GM19455 (cell line): ENCODE results near the gene KNDC1.

Experiments
- ATAC-seq: cut with Tn5 transposase; IDR thresholded peaks from one replicate; pipeline ENCODE4 v1.9.1; 2021; ENCODE audit not compliant: unreplicated experiment

The KNDC1 gene

GRCh38 chr10:133204226-133205015, 44.4 kb downstream of the KNDC1 start:
- ATAC-seq = no peak

DNA sequence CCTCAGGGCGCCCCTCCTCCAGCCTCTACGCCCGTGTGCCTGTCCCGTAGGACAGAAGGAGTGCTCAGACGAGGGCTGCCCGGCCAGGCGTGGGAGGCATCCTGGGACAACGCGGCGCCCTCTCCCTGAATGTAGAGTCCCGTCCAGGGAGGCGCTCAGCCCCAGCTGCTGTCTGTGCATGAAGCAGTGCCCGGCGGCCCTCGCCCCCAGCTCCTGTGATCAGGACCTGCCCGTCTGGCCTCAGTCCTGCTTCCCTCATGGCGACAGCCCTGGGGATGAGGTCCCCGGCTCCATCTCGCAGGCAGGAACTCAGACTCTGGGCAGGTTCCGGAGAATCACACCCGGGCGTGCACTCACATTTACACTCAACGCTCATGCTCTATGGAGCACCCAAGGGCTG, 45.1 kb downstream of the KNDC1 start:
- no peak for ATAC-seq

DNA sequence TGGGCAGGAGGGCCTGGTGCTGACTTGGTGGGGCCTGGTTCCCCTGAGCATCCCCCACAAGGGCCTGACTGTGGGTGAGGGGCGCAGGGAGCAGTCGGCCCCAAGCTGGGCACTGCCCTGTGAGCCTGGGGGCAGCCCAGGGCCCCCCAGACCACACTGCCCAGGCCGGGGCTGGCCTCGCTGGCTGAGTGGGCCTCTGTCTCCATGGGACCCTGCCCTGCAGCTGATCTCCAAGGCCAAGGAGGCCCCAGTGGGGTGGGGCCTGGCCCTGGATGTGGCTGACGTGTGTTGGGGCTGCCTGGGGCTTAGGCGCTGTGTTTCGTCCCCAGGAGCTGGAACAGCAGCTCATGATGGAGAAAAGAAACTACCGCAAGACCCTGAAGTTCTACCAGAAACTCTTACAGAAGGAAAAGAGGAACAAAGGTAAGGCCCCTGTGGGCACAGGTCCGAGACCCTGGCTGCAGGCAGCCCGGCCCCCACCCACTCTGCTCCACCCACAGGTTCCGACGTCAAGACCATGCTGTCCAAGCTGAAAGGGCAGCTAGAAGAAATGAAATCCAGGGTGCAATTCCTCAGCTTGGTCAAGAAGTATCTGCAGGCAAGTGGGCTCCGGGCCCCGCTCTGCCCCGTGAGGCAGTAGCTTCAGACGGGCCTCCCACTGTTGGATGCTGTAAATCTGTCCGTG, 46.5 kb downstream of the KNDC1 start:
- ATAC-seq = no peak

- no peak for ATAC-seq
Observed at GRCh38 chr10:133207041-133207600, 47.1 kb downstream of the KNDC1 start.

- no peak for ATAC-seq
Observed at GRCh38 chr10:133207627-133208026, 47.6 kb downstream of the KNDC1 start.

DNA sequence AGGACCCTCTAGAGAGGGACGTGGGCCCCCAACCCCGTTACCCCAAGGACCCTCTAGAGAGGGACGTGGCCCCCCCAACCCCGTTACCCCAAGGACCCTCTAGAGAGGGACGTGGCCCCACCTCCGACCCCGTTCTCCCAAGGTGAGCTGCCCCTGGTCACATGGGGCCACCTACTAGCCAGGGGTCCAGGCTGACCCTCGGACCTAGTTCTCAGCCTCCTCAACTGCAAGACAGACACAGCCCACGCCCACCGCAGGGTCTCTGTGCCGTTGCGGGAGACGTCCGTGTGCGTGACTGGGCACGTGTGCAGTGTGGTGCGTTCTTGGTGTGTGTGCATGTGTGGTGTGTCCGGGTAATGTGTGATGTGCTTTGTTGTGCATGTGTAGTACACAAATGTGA, 48.4 kb downstream of the KNDC1 start:
- ATAC-seq = no peak

DNA sequence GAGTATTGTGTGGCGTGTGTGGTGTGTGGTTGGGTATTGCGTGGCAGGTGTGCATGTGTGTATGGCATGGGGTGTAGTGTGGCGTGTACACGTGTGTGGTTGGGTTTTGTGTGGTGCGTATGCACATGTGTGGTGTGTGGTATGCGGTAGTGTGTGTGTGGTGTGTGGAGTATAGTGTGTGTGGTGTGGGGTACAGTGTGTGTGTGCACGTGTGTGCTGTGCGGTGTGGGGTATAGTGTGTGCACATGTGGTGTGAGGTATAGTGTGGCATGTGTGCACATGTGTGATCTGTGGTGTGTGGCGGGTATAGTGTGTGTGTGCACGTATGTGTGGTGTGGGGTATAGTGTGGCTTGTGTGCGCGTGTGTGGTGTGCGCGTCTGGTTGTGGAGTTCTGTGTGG, 49.1 kb downstream of the KNDC1 start:
- no peak for ATAC-seq

DNA sequence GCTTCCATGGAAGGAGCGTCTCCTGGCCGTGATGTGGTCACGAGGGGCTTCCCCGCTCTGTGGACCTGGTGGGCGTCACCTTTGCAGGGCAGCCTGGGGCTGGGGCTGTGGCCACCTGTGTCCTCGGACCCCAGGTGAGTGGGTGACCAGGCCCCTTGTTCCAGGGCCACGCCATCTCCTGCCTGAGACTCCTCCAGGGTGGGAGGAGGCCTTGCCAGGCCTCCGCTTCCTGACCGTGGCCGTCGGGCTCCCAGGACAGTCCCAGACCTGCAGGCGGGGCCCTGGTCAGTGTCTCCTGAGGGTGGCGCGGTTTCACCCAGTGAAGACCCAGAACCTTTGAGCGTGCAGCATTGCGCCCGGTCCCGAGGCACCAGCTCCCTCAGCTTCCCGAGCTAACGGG, 49.6 kb downstream of the KNDC1 start:
- no peak for ATAC-seq

DNA sequence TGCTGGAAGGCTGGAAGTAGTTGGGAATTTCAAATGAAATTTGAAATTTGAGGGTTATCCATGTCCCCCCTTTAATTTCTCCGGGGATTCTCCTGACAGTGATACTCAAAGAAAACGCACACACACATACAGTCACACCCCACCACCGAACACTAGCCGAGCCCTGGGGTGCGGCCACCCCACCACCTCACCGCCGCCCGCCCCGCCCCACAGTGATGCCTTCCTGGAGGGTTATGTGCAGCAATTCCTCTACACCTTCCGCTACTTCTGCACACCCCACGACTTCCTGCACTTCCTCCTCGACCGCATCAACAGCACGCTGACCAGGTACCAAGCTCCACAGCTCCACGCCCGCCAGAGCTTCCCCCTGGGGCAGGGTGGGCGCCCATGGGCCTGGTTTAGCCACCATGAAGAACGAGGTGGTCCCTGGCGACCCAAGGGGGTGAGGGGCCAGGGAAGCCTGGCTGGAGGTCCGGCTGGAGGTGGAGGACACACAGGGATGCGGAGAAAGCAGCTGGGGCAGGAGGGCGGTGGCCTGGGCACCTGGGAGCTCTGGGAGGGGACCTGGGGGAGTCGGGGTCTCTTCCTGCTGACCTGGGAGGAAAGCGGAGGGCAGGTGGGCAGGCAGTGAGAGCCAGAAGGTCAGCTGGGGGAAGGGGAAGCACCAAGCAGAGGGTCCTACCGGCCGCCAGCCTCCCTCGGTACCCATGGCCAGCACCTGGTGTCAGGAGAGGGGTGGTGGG, 50.5 kb downstream of the KNDC1 start:
- no peak for ATAC-seq

- no peak for ATAC-seq
Observed at GRCh38 chr10:133211141-133211830, 51.3 kb downstream of the KNDC1 start.

- ATAC-seq = no peak
Observed at GRCh38 chr10:133211959-133212852, 52.2 kb downstream of the KNDC1 start.

DNA sequence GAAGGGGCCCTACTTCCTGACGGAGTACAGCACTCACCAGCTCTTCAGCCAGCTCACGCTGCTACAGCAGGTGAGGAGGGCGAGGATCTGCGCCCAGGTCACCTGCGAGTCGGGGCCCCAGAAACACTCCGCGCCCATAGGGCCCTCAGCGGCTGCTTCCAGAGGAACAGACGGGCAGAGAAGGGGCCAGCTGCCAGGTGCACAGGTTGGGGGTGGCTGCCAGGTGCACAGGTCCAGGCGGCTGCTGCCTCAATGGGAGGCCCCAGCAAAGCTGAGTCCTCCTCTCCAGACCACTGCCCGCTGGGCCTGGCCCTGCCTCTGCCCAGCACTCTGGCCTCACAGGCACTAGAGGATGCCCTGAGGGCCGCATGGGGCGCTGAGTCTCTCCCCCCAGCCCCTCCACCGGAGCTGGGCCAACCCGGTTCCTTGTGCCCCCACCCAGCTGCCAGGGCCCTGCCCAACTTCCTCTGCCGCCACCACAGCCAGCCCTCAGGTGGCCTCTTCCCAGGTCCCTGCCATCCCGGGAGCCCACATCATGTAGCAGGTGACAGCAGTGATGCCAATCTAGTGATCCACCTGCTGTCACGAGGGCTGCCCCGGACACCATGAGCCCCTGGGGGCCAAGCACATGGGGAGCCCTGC, 53.0 kb downstream of the KNDC1 start:
- ATAC-seq = no peak

- ATAC-seq = no peak
Observed at GRCh38 chr10:133213641-133214467, 53.8 kb downstream of the KNDC1 start.

GRCh38 chr10:133214468-133215410, 54.7 kb downstream of the KNDC1 start:
- ATAC-seq = no peak

DNA sequence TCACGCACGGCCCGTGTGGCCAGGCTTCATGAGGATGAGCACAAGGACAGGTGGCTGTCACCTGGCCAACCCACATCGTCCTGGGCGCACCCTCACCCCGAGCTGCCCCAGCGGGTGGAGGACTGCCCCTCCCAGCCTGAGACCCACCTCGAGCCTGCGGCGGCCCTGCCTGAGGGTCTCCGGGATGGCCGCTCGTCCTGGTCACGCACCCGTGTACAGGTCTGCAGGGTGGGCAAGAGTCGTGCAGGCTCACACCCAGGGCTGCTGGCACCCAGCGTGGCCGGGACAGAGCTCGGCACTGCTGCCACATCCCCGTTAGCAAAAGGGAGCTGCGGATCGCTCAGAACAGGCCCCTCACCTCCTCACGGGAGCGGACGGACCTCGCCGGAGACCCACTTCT, 55.6 kb downstream of the KNDC1 start:
- ATAC-seq = no peak

GRCh38 chr10:133216776-133217175, 56.8 kb downstream of the KNDC1 start:
- no peak for ATAC-seq

GRCh38 chr10:133217800-133218589, 58.0 kb downstream of the KNDC1 start:
- no peak for ATAC-seq
